Activated CD4-positive, alpha-beta T cell treated with anti-CD3 and anti-CD28 coated beads, Interleukin-2, amount 50 U/mL, for 1 hour (primary cell): ENCODE measurements around the gene ELK4.

Source experiments
- DNase-seq: peaks from one replicate; pipeline ENCODE4 v3.0.0-alpha.2; 2020

ELK4 gene, protein sequence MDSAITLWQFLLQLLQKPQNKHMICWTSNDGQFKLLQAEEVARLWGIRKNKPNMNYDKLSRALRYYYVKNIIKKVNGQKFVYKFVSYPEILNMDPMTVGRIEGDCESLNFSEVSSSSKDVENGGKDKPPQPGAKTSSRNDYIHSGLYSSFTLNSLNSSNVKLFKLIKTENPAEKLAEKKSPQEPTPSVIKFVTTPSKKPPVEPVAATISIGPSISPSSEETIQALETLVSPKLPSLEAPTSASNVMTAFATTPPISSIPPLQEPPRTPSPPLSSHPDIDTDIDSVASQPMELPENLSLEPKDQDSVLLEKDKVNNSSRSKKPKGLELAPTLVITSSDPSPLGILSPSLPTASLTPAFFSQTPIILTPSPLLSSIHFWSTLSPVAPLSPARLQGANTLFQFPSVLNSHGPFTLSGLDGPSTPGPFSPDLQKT

DNA sequence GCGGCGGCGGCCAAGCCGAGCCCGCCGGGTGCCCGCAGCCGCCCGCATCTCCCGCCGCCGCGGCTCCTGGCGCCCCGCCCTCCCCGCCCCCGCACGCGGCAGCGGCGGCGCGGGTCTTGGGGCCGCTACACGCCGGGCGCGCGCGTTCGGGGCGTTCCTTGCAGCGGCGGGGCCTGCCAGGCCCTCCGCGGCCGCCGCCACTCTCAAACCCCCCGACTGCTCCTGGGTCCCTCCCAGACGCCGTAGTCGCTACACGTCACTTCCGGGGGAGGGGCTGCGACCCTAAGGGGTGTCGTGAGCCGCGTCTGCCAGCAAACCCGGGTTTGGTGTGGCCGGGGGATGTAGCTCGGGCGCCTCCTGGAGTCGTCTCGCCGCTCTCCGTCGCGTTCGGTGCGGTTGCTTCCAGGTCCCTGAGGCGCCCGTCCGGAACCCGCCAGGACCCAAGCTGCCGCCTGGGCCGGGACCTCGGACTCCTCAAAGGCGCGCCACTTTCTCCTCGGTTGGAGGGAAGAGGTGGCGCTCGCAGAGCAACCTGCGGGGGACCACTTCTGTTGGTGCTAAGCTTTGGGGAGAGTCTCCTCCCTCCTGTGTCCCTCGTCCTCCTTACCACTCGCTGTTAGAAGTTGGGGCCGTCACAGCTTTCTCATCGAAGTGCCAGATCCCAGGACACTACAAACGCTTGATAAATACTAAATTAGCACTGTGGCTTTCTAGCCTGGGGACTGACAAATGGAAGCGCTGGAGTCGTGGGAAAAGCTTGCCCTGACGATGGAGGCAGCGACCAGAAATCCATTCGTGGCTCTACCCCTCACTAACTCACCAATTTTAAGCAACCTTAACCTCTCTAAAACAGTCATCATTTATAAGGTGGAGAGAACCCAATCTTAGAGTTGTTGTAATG, at the start of gene ELK4:
Gene ELK4 (minus strand): TSS at position 244 of the 901 bp plus-strand sequence. CDS start 8,129 bp downstream, outside the sequence.
- peak; percentile 100 for DNase-seq

DNA sequence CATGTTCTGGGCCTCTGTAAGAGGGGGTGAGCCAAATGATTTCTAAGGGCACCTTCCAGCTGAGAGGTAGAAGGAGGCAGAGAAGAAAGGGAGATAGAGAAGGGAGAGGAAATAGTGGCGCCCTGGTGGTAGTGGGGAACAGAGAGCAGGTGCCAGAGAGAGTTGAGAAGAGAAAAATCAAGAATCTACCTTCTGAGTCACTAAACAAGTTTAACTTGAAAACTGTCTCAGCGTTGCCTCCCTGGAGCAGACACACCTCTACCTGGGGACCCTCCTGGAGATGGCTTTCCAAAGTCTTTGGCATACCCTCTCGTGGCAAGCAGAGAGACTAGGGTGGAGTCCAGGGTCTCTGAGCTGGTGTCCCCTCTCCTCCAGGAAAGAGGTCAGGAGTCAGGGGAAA, 49.6 kb upstream of the ELK4 start:
- DNase-seq = no peak

DNA sequence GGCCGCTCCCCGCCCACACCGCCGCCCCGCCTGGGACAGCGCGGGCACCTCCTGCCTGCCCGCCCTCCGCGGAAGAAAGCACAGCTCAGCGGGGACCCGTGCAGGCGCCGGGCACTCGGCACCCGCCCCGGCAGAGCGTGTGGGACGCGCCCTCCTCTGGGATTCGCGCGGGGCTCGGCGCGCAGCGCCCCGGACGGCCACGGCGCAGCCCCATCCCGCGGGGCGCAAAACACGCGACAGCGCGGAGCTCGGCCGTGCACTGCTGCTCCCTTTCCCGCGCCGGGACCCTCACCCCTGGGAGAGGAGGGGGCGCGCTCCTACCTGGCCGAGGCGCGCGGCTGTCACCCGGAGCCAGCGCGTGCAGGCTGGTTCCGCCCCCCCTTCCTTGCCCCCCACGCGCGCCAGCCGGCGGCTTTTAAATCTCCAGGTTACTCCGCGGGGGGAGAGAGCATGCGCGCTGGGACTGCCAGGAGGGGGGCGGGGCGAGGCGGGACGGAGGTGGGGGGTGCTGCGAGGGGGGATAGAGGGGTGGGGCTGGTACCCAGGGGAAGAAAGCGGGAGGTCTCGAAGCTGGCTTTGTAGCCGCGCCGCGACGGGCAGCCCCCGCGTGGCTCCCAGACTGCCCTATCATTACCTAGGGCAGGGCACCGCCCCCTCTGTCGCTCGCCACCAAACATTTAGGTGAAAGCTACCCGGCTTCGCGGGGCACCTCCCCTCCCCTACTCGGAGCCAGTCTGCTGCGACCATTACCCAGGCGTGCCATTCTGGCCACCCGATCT, 48.5 kb upstream of the ELK4 start, which contains the start of gene SLC45A3:
Gene SLC45A3 (minus strand): TSS at position 437 of the 779 bp plus-strand sequence. CDS start 15,853 bp downstream, outside the sequence.
- DNase-seq = peak; percentile 37

DNA sequence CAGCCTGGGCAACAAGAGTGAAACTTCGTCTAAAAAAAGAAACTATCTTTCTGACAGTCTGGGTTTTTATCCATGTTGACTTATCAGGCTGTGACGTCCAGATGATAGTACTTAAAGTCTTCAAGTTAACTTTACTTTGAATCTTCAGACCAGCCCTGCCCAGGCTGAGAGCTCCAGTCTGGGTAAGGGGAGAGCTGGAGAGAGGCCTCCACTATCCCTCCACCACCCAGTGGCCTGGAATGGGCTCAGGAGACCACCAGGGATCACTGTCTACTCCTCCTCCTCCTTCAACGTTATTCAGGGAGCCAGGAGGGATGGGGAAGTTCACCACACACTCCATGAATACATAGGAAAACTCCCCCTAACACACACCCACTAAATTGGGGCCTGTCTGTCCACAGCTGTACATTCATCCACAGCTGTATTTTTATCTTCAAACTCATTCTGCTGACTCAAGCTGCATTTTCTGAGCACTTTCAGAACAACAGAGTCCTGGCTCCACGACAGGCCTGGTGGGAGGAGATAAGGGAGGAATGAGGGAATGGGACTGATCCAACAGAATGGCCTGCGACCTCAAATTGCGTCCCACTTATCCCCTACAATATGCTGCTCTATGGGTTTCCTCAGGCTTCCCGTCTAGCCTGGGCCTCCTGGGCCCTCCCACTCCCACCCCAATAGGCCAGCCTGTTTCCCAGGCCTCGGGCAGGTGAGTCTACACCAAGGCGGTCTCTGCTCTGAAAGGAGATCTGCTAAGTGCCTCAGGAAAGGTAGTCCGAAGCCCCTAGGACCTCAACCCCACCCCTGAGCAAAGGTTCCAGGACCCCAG, 46.7 kb upstream of the ELK4 start:
- no peak for DNase-seq

DNA sequence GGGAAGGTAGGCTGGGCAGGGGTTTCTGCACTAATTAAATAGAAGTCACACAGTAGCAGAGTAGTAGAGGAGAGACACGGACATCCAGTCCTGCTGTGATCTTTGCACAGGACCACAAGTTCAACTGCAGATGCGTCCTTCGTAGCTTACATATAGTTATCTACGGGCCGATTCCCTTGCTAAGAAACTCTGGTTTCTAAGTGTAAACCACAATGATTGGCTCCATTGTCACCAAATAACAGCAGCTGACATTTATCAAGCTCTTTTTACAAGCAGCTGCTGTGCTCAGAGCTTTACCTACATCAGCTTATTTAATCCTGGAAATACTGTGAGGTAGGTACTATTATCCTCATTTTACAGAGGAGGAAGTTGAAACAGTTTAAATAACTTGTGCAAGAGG, 45.4 kb upstream of the ELK4 start:
- no peak for DNase-seq

DNA sequence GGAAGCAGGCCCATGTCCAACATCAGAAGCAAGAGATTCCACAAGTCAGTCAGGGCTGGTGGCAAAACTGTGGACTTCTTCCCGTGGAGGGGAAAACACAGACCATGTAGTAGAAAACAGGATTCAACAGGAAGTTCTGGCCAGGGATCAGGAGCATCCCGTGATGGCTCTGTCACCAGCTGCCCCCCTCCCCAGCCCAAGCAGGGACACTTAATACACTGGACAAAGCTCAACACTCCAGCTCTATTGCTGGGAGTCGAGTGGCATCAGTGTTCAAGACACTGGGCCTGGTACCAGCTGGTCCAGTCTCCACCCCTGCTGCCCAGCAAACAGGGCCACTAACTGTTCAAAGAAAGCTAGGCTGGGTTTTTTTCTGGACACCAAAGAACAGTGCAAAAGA, 44.8 kb upstream of the ELK4 start:
- DNase-seq = no peak

DNA sequence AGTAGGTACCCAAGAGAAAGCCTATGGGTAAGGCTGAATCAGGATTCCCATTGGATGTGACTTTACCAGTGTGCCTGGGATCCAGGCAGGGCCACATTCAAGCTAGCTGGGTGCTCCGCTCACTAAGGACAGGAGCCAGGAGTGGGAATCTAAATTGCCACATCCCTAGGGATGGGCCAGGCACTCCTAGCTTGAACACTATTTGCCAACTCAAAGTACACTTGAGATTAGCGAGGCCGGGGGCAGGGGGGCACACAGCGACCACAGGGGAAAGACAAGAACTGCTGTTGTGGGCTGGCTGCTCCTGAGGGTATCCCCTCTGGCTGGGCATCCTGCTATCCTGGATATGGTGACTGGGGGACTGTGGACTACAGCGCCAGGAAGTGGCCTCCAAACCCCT, 44.2 kb upstream of the ELK4 start:
- no peak for DNase-seq

DNA sequence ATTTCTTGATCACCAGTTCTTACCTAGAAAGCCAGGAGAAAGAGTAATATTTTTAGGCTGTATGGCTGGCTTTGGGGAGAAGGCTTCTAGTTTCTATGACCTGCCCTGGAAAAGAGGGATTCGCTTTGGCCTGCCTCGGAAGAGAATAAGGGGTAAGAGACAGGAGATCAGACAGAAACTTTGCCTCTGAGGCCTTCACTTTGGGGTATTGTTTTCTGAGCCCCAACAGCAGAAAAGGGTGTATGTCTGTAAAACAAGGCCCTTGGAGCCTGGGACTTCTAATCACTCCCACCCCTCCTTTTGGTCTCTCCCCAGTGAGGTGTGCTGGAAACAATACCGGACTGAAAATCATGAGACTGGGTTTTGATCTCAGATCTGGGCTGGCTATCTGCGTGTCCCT, 43.4 kb upstream of the ELK4 start:
- DNase-seq = no peak

DNA sequence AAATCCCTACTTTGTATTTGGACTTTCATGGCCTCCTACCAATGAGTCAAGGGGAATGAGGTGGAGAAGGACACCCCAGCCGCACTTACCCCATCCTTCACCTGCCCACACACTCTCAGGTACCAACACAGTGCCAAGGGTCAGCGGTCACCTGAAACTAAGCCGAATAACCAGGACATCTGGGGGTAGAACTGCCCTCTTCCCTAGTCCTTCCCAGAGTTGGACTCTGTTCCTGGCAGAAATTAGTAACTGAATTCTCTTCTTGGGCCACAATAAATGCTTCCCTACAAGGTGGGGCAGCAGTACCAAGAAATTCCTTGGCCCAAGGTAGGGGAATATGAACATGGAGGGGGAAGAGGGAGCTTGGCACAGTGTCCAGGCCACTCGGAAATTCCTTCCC, 41.2 kb upstream of the ELK4 start:
- DNase-seq = no peak

DNA sequence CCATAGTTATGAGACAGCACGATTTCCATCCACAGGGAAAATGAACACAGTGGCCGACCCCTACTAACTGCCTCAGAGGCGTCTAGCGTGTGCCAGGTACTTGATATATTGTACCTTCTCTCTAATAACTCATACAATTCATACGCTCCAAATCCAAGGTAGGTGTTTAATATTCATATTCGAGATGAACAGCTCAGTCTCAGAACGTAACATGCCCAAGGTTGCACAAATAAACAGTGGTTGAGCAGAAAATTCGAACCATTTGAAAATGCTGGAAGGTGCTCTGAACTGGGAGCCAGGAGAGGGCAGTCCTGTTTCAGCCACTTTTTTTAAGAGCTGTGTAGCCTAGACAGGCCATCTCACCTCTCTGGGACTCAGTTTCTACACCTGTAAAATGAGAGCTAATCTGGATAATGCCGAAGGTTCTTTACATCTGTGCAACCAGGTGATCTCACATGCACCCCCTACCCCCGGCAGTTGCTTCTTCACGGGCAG, 40.6 kb upstream of the ELK4 start:
- no peak for DNase-seq

DNA sequence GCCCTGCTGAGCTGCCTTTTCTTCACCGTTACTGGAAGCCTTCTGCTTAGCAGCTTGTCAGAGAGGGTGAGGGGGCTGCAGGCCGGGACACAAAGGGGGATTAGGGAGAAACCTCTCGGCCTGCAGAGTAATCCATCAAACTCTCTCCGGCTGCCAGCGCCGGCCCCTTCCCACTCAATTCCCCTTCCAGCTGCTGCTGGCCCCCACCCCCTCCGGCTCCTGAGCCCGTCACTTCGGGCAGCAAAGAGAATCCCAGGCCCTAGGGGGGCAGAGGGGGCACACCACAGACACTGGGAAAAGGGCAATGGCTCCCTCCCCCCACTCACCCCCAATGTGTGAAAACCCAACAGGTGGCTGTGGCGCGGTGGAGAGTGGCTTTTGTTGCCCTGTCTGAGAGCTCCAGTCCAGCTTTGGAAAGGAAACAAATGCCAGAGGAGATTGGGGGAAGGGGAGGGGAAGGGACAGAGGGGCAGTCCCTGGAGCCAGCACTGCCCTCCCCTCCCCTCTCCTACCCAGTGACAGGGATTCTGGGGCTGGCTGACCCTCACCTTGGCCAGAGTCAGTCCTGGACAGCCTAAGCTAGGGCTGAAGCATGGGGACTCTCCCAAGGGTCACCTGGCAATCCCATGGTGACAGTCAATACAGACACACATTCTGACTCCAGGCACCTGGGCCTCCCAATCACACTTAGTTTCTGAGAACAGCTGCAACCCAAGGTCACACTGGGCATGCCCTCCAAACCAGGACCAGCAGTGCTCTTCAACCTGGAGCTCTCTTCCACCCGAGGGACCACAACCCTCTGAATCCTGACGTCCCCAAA, 39.0 kb upstream of the ELK4 start:
- DNase-seq = no peak

DNA sequence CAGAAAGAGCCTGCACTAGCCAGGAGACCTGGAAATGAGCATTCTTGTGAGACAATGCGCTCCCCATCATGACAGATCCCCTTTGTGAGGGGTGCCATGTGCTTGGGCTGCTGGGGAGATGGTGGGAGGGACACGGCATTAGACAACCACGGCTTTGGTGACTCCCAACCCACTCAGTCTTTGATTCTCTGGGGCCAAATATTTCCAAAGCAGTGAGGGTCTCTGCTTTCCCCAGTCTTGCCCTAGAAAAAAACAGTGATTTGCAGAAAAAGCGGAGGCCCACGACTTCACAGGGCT, 38.3 kb upstream of the ELK4 start:
- DNase-seq = no peak

DNA sequence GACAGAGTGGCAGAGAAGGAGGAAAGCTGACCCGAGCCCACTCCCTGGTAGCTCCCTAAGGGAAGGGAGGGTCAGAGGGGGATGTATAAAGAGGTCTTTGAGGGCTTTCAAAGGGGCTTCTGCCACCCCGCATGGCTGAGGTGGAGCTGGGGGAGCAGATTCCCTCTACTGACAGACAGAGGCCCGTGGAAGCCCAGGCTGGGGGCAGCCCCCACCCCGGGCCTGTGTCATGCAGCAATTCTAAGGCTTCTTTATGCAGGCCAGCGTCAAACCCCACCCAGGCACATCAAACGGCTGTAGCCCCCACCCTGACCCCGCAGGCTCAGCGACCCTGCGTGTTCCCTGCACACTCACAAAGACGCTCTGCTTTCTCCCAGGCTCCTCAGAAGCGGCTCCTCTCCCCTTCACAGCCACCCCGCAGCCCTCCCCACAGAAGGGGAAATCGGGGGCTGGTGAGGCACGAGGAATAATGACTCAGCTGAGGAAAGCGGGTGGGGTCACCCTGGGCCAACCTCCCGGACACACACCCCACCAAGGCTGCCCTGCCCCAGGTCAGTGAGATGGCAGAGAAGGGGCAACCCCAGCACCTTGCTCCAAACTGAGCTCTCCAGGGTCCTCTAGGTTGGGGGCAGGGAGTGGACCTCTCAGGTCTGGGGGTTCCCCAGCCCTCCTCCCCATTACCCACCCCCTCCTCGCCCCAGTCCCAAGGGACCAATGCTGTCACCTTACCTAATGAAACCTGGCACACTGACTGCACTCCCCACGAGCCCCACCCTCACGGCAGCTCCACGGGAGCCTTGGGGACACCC, 37.7 kb upstream of the ELK4 start:
- no peak for DNase-seq

DNA sequence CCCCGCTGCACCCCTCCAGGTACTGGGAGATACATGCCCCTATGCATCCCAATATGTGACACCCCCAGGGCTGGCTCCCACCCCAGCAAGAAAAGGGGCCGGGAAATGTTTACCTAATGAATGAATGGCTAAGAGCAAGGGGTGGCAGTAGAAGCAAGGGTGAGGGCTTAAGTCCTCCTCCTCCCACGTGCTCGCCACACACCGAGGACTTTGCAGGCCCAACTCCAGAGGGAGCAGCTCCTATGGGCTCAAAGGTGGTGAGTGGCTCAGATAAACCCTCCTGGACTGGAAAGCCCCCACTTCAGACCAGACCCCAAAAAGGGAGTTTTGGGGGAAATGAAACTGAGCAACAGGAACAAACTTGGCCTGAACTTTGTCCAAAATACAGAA, 37.1 kb upstream of the ELK4 start:
- DNase-seq = no peak

DNA sequence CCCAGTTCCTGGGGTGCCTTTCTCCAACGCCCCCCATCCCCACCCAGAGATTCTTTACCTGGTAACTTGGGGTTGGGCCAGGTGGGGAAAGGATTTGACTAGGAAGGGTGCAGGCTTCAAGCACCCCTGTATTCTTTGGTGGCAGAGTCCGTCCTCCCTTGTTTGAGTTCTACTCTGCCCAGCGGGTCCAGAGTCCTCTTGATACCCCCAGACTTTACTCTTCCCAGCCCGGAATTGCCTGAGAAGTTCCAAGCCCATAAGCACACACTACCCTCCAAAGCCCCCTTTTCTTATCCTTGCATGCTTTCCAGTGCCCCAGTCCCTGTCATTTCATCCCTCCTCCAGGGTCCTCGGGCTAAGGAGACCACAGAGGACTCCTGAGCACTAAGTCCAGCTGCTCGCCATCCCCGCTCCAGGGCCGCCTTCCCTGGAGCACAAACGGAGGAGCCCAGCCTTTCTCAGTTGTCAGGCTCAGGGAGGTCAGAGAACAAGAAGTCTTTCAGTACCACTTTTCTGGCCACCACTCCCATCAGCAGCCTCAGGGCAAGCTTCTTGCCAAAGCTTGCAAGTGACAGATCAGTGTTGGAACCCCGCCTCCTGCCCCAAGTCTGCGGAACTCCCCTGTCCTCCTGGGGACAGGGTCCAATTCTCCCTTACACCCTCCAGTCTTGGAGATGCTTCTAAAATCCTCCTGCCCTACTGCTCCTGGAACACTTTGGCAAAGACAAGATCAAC, 36.3 kb upstream of the ELK4 start:
- no peak for DNase-seq

DNA sequence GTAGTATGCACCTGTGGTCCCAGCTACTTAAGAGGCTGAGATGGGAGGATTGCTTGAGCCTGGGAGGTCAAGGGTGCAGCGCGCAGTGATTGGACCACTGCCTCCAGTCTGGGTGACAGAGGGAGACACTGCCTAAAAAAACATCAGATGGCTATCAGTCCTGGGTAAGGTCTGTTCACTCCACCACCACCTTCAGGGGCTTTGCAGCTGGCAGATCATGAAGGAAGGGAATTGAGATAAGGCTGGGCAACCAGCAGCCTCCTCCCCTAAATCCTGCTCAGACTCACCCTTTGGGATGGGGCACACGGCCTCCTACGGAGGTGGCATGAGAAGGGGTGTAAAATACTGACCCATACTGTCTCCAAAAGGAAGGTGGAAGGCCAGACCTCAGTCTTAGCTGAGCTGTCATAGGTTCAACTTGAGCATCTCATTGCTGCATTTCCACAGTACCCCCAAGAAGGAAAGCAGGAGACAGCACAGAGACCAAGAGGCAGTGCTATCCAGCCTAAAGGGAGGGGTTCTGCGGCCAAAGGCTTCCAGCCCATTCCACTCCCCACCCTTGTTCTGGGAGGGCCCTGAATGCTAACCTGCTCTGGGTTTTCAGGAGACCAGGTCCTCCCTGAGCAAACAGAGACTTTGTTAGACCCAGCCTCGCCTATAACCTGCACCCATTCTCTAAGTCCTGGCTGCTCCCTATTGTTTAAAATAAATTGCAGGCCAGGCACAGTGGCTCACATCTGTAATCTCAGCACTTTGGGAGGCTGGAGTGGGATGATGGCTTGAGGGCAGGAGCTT, 34.8 kb upstream of the ELK4 start:
- DNase-seq = no peak

DNA sequence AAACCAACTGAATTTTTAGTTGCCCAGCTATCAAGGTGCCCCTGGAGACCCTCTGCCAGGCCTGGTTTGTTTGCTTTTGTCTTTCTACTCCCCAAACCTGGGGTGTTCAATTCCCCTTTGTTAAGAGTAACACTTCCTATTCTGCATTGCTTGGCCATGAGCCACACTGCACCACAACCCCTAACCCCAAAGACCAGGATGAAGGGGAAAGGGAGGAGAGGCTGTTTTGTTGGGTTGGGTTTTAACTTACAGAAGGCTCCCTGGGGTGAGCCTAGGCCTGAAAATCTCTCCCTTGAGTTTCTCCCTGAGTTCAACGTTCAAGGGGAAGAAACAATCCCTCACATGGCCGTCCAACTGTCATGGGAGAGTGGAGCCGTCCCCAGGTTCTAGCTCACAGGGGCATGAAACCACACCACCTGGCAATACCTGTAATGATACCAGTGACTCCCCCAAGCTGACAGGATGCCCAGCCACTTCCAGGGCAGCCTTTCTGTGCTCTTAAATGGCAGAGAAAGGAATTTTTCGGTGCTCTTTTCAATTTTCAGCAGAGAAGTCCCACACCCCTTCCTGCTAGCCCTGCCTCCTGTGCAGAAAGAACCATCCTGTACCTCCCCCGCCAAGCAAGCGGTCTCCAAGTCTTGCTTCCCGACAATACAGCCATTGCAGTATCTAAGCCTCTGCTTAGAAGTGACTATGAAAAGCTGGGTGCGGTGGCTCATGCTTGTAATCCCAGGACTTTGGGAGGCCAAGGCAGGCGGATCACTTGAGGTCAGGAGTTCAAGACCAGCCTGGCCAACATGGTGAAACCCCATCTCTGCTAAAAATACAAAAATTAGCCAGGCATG, 33.6 kb upstream of the ELK4 start:
- DNase-seq = no peak
